MCF 10A (cell line): ENCODE data around the gene CBLL2. TPM values are rescaled to one million over a fixed set of nuclear protein-coding genes. Genes with fewer than 3 reads are reported as not detected.

Experiments used
- BruUV-seq: library from RNA; stranded (reverse); fragments of 400-500 nt; replicated peaks from 2 replicates; lab custom pipeline; 2021; lab: Mats Ljungman, UMichigan
- CTCF ChIA-PET: fragments of 300-600 bp; sonication (Branson Sonifier 250); formaldehyde crosslinking; extraction: SDS; loops from one replicate; lab custom pipeline; 2021; ENCODE audit warnings: antibody characterized with exemption, inconsistent platforms; lab: Yijun Ruan, JAX
- POLR2A ChIA-PET: fragments of 300-600, 350-650 bp; sonication (Branson Sonifier 250); formaldehyde crosslinking; extraction: SDS; loops from one replicate; lab custom pipeline; 2020; ENCODE audit warnings: antibody characterized with exemption, inconsistent platforms; lab: Yijun Ruan, JAX
- DNase-seq: peaks from one replicate; pipeline ENCODE4 v3.0.0-alpha.2; 2018; ENCODE audit not compliant: unreplicated experiment
- H3K27ac Mint-ChIP-seq: one replicate; pipeline ENCODE4 v1.8.0; 2022; ENCODE audit warnings: mild to moderate bottlenecking, low read depth, mixed read lengths; ENCODE audit not compliant: unreplicated experiment
- H3K27me3 Mint-ChIP-seq: one replicate; pipeline ENCODE4 v1.8.0; 2022; ENCODE audit warnings: mixed read lengths; ENCODE audit not compliant: insufficient read depth, unreplicated experiment
- H3K36me3 Mint-ChIP-seq: one replicate; pipeline ENCODE4 v1.8.0; 2022; ENCODE audit warnings: mild to moderate bottlenecking, moderate library complexity, mixed read lengths; ENCODE audit not compliant: insufficient read depth, unreplicated experiment
- H3K4me1 Mint-ChIP-seq: one replicate; pipeline ENCODE4 v1.8.0; 2022; ENCODE audit warnings: mixed read lengths; ENCODE audit not compliant: insufficient read depth, unreplicated experiment
- H3K4me3 Mint-ChIP-seq: one replicate; pipeline ENCODE4 v1.8.0; 2022; ENCODE audit warnings: mild to moderate bottlenecking, moderate library complexity, mixed read lengths; ENCODE audit not compliant: unreplicated experiment
- H3K9me3 Mint-ChIP-seq: one replicate; pipeline ENCODE4 v1.8.0; 2022; ENCODE audit warnings: mixed read lengths; ENCODE audit not compliant: unreplicated experiment
- intact Hi-C: fragments of 100-400 bp; cut with micrococcal nuclease; formaldehyde crosslinking; loops from 2 replicates; pipeline ENCODE4 v1.14.1; 2022
- total RNA-seq: library from RNA; stranded (reverse); gene quantifications from 2 replicates; pipeline ENCODE4 v1.2.3, GENCODE V29; 2022
- TF ChIP-seq, protein P1 (sequence below): fragments of 200-600 bp; IDR thresholded peaks from one replicate; pipeline ENCODE4 v1.8.0; 2022; ENCODE audit warnings: antibody characterized with exemption, mild to moderate bottlenecking; ENCODE audit not compliant: unreplicated experiment

CBLL2 gene
- total RNA-seq, 1 experiment from 2014 or later, result not detected

DNA sequence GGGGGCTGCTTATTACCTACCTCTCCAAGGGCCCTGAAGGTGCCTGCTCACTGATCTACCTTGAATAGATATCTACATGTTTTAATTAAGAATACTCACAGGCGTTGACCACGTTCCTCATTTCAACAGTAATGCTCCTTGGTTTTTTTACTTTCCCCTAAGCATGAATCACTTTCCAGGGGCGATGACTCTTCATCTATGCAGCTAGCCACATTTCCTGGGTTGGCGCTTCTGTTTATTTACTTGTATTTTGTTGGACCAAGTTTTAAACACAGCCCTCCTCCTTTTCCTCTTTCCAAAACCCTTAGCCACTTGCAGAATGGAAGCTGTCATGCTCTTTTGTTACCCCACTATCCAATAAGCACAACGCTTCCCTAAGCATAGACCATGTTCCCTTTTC lies 50.8 kb downstream of the CBLL2 start:
- ChIA-PET CTCF (interaction anchor here (0.6 kb wide), 1 partner anchor 792 kb away, joined by 7 read pairs; no protein-coding TSS in a partner anchor), POLR2A (interaction anchor here (0.6 kb wide), 1 partner anchor 1717 kb away, joined by 3 read pairs; no protein-coding TSS in a partner anchor)
- peaks cover 6% of the 10 kb centered on the region for H3K9me3 Mint-ChIP-seq
- intact Hi-C loops, result no loop called here
- H3K4me3 Mint-ChIP-seq, result no peak overlapping the region
- H3K36me3 Mint-ChIP-seq, result no peaks in the 10 kb centered on the region
- peaks cover 42% of the 10 kb centered on the region for H3K27me3 Mint-ChIP-seq
- BruUV-seq, result no TSS peak
- peak; percentile 60 for DNase-seq
- H3K4me1 Mint-ChIP-seq, result peaks cover 17% of the 10 kb centered on the region
- TF ChIP-seq, protein P1, sequence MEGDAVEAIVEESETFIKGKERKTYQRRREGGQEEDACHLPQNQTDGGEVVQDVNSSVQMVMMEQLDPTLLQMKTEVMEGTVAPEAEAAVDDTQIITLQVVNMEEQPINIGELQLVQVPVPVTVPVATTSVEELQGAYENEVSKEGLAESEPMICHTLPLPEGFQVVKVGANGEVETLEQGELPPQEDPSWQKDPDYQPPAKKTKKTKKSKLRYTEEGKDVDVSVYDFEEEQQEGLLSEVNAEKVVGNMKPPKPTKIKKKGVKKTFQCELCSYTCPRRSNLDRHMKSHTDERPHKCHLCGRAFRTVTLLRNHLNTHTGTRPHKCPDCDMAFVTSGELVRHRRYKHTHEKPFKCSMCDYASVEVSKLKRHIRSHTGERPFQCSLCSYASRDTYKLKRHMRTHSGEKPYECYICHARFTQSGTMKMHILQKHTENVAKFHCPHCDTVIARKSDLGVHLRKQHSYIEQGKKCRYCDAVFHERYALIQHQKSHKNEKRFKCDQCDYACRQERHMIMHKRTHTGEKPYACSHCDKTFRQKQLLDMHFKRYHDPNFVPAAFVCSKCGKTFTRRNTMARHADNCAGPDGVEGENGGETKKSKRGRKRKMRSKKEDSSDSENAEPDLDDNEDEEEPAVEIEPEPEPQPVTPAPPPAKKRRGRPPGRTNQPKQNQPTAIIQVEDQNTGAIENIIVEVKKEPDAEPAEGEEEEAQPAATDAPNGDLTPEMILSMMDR, result no peak
- H3K27ac Mint-ChIP-seq, result no peak overlapping the region

Other genes starting within 250 kb of the CBLL2 start
- 0.69 and 0.89 TPM in 2 replicates for gene PHEX, start 240.6 kb upstream of the CBLL2 start, total RNA-seq